Progenitor cell of endocrine pancreas (in vitro differentiated cells): ENCODE measurements around the gene PAIP1. TPM values are rescaled to one million over a fixed set of nuclear protein-coding genes. Genes with fewer than 3 reads are reported as not detected.

Experiments used
- DNase-seq: peaks from one replicate; pipeline ENCODE4 v3.0.0; 2021; ENCODE audit warnings: low spot score; ENCODE audit not compliant: unreplicated experiment
- H3K27ac Mint-ChIP-seq: 2 replicates; pipeline ENCODE4 v1.8.0; 2021; ENCODE audit warnings: mild to moderate bottlenecking, moderate library complexity, mixed read lengths
- H3K27me3 Mint-ChIP-seq: 2 replicates; pipeline ENCODE4 v1.8.0; 2021; ENCODE audit warnings: mixed read lengths
- H3K36me3 Mint-ChIP-seq: 2 replicates; pipeline ENCODE4 v1.8.0; 2022; ENCODE audit warnings: mixed read lengths; ENCODE audit not compliant: insufficient read depth
- H3K4me1 Mint-ChIP-seq: 2 replicates; pipeline ENCODE4 v1.8.0; 2021; ENCODE audit warnings: low read depth, mixed read lengths
- H3K4me3 Mint-ChIP-seq: 2 replicates; pipeline ENCODE4 v1.8.0; 2021; ENCODE audit warnings: low read depth, mild to moderate bottlenecking, moderate library complexity, mixed read lengths
- H3K9me3 Mint-ChIP-seq: 2 replicates; pipeline ENCODE4 v1.8.0; 2021; ENCODE audit warnings: low read depth, mixed read lengths
- CTCF ChIP-seq: fragments of 200-600 bp; sonication (generic); IDR thresholded peaks from one replicate; pipeline ENCODE4 v1.5.0; 2021; ENCODE audit warnings: antibody characterized with exemption, mild to moderate bottlenecking; ENCODE audit not compliant: unreplicated experiment
- total RNA-seq: library from RNA; stranded (reverse); gene quantifications from 2 replicates; pipeline ENCODE4 v1.2.1, GENCODE V29; 2021

PAIP1 gene
- total RNA-seq, 1 donor from 2014 or later, result 124 TPM

- H3K4me3 Mint-ChIP-seq, result no peak overlapping the region
- no peak overlapping the region for H3K27ac Mint-ChIP-seq
- no peak for TF ChIP-seq CTCF
- no peaks in the 10 kb centered on the region for H3K27me3 Mint-ChIP-seq
- DNase-seq, result no peak
- H3K9me3 Mint-ChIP-seq, result no peaks in the 10 kb centered on the region
- H3K36me3 Mint-ChIP-seq, result peaks cover 38% of the 10 kb centered on the region
- peaks cover 11% of the 10 kb centered on the region for H3K4me1 Mint-ChIP-seq
Observed at GRCh38 chr5:43536972-43537371, 19.9 kb downstream of the PAIP1 start.

- H3K4me1 Mint-ChIP-seq, result peaks cover under 1% of the 10 kb centered on the region
- no peaks in the 10 kb centered on the region for H3K9me3 Mint-ChIP-seq
- TF ChIP-seq CTCF, result no peak
- H3K27me3 Mint-ChIP-seq, result no peaks in the 10 kb centered on the region
- H3K27ac Mint-ChIP-seq, result no peak overlapping the region
- no peak overlapping the region for H3K4me3 Mint-ChIP-seq
- no peak for DNase-seq
- peaks cover 34% of the 10 kb centered on the region for H3K36me3 Mint-ChIP-seq
Observed at GRCh38 chr5:43533646-43534045, 23.2 kb downstream of the PAIP1 start.

- Mint-ChIP-seq H3K4me1 (no peaks in the 10 kb centered on the region), H3K27ac (no peak overlapping the region), H3K4me3 (no peak overlapping the region), H3K9me3 (no peaks in the 10 kb centered on the region), H3K36me3 (peaks cover 36% of the 10 kb centered on the region), H3K27me3 (no peaks in the 10 kb centered on the region)
- no peak for TF ChIP-seq CTCF
- no peak for DNase-seq
Observed at GRCh38 chr5:43530648-43531047, 26.2 kb downstream of the PAIP1 start.

- H3K27ac Mint-ChIP-seq, result no peak overlapping the region
Observed at GRCh38 chr5:43523662-43524072, 33.2 kb downstream of the PAIP1 start.

DNA sequence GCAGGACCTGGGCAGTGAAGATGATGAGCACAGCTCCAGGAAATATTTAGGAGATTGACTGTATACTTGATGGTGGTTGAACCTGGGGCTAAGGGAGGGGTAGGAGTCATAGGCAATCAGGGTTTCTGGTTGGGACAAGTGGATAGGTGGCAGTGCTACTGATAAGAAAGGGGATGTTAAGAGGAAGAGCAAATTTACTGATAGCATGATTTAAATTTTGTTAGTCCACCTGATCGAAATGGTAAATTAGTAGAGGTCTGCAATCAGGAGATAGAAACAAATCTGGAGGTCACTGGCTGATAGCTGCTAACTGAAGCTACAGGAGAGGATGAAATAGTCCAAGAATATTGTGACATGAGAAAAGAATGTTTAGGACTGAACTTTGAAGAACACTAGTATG lies 36.3 kb downstream of the PAIP1 start:
- Mint-ChIP-seq H3K9me3 (no peaks in the 10 kb centered on the region), H3K27ac (no peak overlapping the region), H3K4me1 (peaks cover under 1% of the 10 kb centered on the region), H3K4me3 (no peak overlapping the region), H3K27me3 (no peaks in the 10 kb centered on the region), H3K36me3 (peaks cover 27% of the 10 kb centered on the region)
- DNase-seq, result no peak
- TF ChIP-seq CTCF, result no peak

More at GRCh38 chr5:43523662-43524072, 33.2 kb downstream of the PAIP1 start:
- Mint-ChIP-seq H3K4me3 (no peak overlapping the region), H3K36me3 (peaks cover 38% of the 10 kb centered on the region), H3K27me3 (no peaks in the 10 kb centered on the region), H3K9me3 (no peaks in the 10 kb centered on the region), H3K4me1 (no peaks in the 10 kb centered on the region)
- no peak for DNase-seq
- TF ChIP-seq CTCF, result no peak
